Neural progenitor cell (in vitro differentiated cells): ENCODE data around the gene OSBPL1A. TPM values are rescaled to one million over a fixed set of nuclear protein-coding genes. Genes with fewer than 3 reads are reported as not detected.

Source experiments
- DNase-seq: peaks from one replicate; pipeline ENCODE4 v3.0.0-alpha.2; 2016; ENCODE audit warnings: low spot score
- H2AFZ ChIP-seq: fragments of 200-600 bp; sonication (generic); replicated peaks from 2 replicates; pipeline ENCODE4 v1.6.1; 2016; ENCODE audit warnings: antibody characterized with exemption
- H3F3A ChIP-seq: fragments of 200-600 bp; sonication (generic); 2 replicates; pipeline ENCODE4 v1.6.1; 2016; ENCODE audit warnings: antibody characterized with exemption, low read depth
- H3K27ac ChIP-seq: fragments of 200-600 bp; sonication (generic); 2 replicates; pipeline ENCODE4 v1.5.1; 2016; ENCODE audit warnings: mild to moderate bottlenecking
- H3K27me3 ChIP-seq: fragments of 200-600 bp; sonication (generic); 2 replicates; pipeline ENCODE4 v1.6.1; 2016; ENCODE audit warnings: mild to moderate bottlenecking, moderate library complexity
- H3K36me3 ChIP-seq: fragments of 200-600 bp; sonication (generic); 2 replicates; pipeline ENCODE4 v1.5.1; 2016
- H3K4me1 ChIP-seq: fragments of 200-600 bp; sonication (generic); 2 replicates; pipeline ENCODE4 v1.6.1; 2016; ENCODE audit warnings: mixed run types
- H3K4me2 ChIP-seq: fragments of 200-600 bp; sonication (generic); 2 replicates; pipeline ENCODE4 v1.6.1; 2016
- H3K4me3 ChIP-seq: fragments of 200-600 bp; sonication (generic); 2 replicates; pipeline ENCODE4 v1.5.1; 2016
- H3K79me2 ChIP-seq: fragments of 200-600 bp; sonication (generic); 2 replicates; pipeline ENCODE4 v1.6.1; 2016; ENCODE audit warnings: low read depth
- H3K9ac ChIP-seq: fragments of 200-600 bp; sonication (generic); 2 replicates; pipeline ENCODE4 v1.6.1; 2016
- H3K9me3 ChIP-seq: fragments of 200-600 bp; sonication (generic); 2 replicates; pipeline ENCODE4 v1.5.1; 2016; ENCODE audit warnings: low read depth
- H4K20me1 ChIP-seq: fragments of 200-600 bp; sonication (generic); 2 replicates; pipeline ENCODE4 v1.6.1; 2016; ENCODE audit warnings: low read depth
- H3K27ac Mint-ChIP-seq: 3 replicates; pipeline ENCODE4 v1.8.0; 2021; ENCODE audit warnings: mixed read lengths
- H3K27me3 Mint-ChIP-seq: 2 replicates; pipeline ENCODE4 v1.8.0; 2022; ENCODE audit warnings: low read depth, mild to moderate bottlenecking, inconsistent platforms, moderate library complexity, mixed read lengths; ENCODE audit not compliant: insufficient read depth
- H3K36me3 Mint-ChIP-seq: 3 replicates; pipeline ENCODE4 v1.8.0; 2021; ENCODE audit warnings: mixed read lengths
- H3K4me1 Mint-ChIP-seq: 3 replicates; pipeline ENCODE4 v1.8.0; 2021; ENCODE audit warnings: mixed read lengths
- H3K4me3 Mint-ChIP-seq: 3 replicates; pipeline ENCODE4 v1.8.0; 2021; ENCODE audit warnings: mild to moderate bottlenecking, moderate library complexity, mixed read lengths
- H3K9me3 Mint-ChIP-seq: 3 replicates; pipeline ENCODE4 v1.8.0; 2020; ENCODE audit warnings: mixed read lengths
- CTCF ChIP-seq: fragments of 200-600 bp; sonication (generic); IDR thresholded peaks from 2 replicates; pipeline ENCODE4 v1.5.1; 2017; ENCODE audit warnings: antibody characterized with exemption, mild to moderate bottlenecking
- EZH2 ChIP-seq: fragments of 200-600 bp; sonication (generic); IDR thresholded peaks from 2 replicates; pipeline ENCODE4 v1.6.1; 2017; ENCODE audit warnings: antibody characterized with exemption, mild to moderate bottlenecking, moderate library complexity
- EZH2phosphoT487 ChIP-seq: fragments of 200-600 bp; sonication (generic); IDR thresholded peaks from 2 replicates; pipeline ENCODE4 v1.6.1; 2017; ENCODE audit warnings: antibody characterized with exemption
- total RNA-seq: library from RNA; depleted of rRNA; stranded (reverse); fragments of >200 nt; gene quantifications from 2 replicates; pipeline ENCODE4 v1.2.3, GENCODE V29; 2015; ENCODE audit warnings: low replicate concordance

Gene OSBPL1A
- total RNA-seq, 1 donor from 2014 or later, result 75.0 TPM

DNA sequence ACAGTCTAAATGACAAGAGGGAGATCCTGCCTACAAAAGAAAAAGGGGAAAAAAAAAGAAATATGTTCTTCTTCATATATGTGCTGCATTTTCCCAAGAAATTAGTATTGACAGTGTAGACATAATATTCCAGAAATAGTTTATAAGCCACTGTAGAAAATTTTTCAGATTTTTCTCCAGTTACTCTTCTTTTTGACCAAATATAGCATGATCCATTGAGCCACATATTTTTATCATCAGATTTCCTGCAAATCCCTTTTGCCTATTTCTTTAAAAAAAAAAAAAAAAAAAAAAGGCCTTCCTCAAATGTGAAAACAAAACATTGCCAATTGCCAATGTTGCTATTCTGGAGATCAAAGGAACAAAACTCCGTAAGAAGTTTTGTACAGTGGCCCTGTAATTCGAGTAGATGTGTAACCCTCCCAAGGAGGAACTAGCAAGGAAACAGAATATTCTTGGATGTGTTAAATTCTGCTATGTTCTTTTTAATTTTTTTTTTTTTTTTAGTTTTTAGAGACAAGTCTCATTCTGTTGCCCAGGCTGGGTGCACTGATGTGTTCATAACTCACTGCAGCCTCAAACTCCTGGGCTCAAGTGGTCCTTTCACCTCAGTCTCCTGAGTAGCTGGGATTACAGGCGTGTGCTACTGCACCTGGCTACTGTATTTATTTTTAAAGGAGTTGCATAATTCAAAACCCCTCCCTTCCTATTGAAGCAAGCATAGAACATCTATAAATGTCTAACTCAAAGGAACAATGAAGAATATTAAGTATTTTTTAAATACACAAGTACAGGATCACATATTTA lies 271.3 kb downstream of the OSBPL1A start:
- H3K27ac ChIP-seq, result no peak overlapping the region
- peaks cover 13% of the 10 kb centered on the region for H3K36me3 Mint-ChIP-seq
- no peak for TF ChIP-seq CTCF
- TF ChIP-seq EZH2, result no peak
- no peak for TF ChIP-seq EZH2phosphoT487

GRCh38 chr18:24121625-24122024 lies 276.0 kb downstream of the OSBPL1A start:
- H3K27me3 Mint-ChIP-seq, result no peaks in the 10 kb centered on the region
- TF ChIP-seq EZH2, result no peak
- TF ChIP-seq EZH2phosphoT487, result no peak
- TF ChIP-seq CTCF, result no peak
- Histone ChIP-seq H3K27ac (no peak overlapping the region), H2AFZ (no peak overlapping the region), H3K4me1 (no peaks in the 10 kb centered on the region), H3K27me3 (no peaks in the 10 kb centered on the region), H3K9me3 (no peaks in the 10 kb centered on the region), H3K4me2 (no peak overlapping the region), H3K9ac (no peak overlapping the region), H4K20me1 (no peaks in the 10 kb centered on the region), H3K4me3 (no peak overlapping the region), H3K36me3 (no peaks in the 10 kb centered on the region), H3K79me2 (no peaks in the 10 kb centered on the region), H3F3A (no peaks in the 10 kb centered on the region)
- no peaks in the 10 kb centered on the region for H3K4me1 Mint-ChIP-seq
- no peaks in the 10 kb centered on the region for H3K9me3 Mint-ChIP-seq
- H3K4me3 Mint-ChIP-seq, result no peak overlapping the region
- DNase-seq, result no peak
- no peak overlapping the region for H3K27ac Mint-ChIP-seq
- H3K36me3 Mint-ChIP-seq, result peaks cover 10% of the 10 kb centered on the region

More for the DNA sequence above, 271.3 kb downstream of the OSBPL1A start:
- Mint-ChIP-seq H3K27ac (no peak overlapping the region), H3K4me1 (no peaks in the 10 kb centered on the region), H3K9me3 (no peaks in the 10 kb centered on the region), H3K27me3 (no peaks in the 10 kb centered on the region), H3K4me3 (no peak overlapping the region)
- no peaks in the 10 kb centered on the region for H3K36me3 ChIP-seq
- no peak overlapping the region for H3K4me2 ChIP-seq
- no peak overlapping the region for H2AFZ ChIP-seq
- H3K4me1 ChIP-seq, result no peaks in the 10 kb centered on the region
- no peaks in the 10 kb centered on the region for H3K9me3 ChIP-seq
- no peaks in the 10 kb centered on the region for H4K20me1 ChIP-seq
- H3K9ac ChIP-seq, result no peak overlapping the region
- H3K27me3 ChIP-seq, result no peaks in the 10 kb centered on the region
- no peak overlapping the region for H3K4me3 ChIP-seq
- no peak for DNase-seq
- H3K79me2 ChIP-seq, result no peaks in the 10 kb centered on the region
- no peaks in the 10 kb centered on the region for H3F3A ChIP-seq

DNA sequence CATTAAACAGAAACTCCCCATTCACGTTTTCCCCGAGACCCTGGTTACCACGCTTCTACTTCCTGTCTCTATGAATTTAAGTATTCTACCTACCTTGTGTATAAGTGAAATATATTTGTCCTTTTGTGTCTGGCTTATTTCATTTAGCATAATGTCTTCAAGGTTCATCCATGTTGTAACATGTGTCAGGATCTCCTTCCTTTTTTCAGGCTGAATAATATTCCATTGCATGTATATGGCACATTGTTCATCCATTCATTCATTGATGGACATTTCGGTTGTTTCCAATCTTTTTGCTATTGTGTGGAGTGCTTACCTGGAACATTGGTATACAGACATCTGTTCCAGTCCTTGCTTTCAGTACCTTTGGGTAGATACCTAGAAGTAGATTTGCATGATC lies 276.9 kb downstream of the OSBPL1A start:
- H3K9me3 ChIP-seq, result no peaks in the 10 kb centered on the region
- peaks cover under 1% of the 10 kb centered on the region for H3K4me1 Mint-ChIP-seq
- no peaks in the 10 kb centered on the region for H3K27me3 Mint-ChIP-seq
- H3K9me3 Mint-ChIP-seq, result no peaks in the 10 kb centered on the region
- no peak overlapping the region for H3K9ac ChIP-seq
- no peak overlapping the region for H3K4me3 Mint-ChIP-seq
- peaks cover 10% of the 10 kb centered on the region for H3K36me3 Mint-ChIP-seq
- TF ChIP-seq EZH2phosphoT487 (no peak), CTCF (no peak), EZH2 (no peak)
- no peak overlapping the region for H3K4me3 ChIP-seq
- H3F3A ChIP-seq, result no peaks in the 10 kb centered on the region
- no peaks in the 10 kb centered on the region for H4K20me1 ChIP-seq
- no peak overlapping the region for H3K4me2 ChIP-seq
- no peaks in the 10 kb centered on the region for H3K36me3 ChIP-seq
- no peak overlapping the region for H2AFZ ChIP-seq
- no peak overlapping the region for H3K27ac ChIP-seq
- H3K4me1 ChIP-seq, result no peaks in the 10 kb centered on the region
- no peak overlapping the region for H3K27ac Mint-ChIP-seq
- H3K79me2 ChIP-seq, result no peaks in the 10 kb centered on the region
- no peaks in the 10 kb centered on the region for H3K27me3 ChIP-seq
- DNase-seq, result no peak
